ENCODE results near the gene AFAP1. TPM values are rescaled to one million over a fixed set of nuclear protein-coding genes. Genes with fewer than 3 reads are reported as not detected.

Gene AFAP1
- total and polyA plus RNA-seq, 8 donors: 23.6 to 31.4 (median 27.4) TPM

DNA sequence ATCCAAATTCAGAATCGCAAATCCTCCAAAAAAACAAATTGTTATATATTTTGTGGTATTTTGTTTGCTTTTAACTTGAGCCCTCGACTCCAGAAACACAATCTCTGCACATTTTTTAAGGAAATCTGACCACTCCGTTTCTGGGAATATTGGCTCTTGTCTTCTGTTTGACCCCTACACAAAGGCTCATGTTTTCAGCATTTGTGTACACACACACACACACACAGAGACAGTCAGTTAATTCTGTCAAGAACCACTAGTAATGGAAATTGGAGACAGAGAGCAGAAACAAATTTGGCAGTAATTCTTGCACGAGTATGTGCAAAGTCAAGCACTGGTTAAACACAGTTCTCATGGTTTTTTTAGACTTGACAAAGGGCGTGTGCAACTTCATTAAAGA, 115.4 kb downstream of the AFAP1 start:
- intact Hi-C loops (cut with DNase I): no loop called here
- TF ChIP-seq, protein P1, sequence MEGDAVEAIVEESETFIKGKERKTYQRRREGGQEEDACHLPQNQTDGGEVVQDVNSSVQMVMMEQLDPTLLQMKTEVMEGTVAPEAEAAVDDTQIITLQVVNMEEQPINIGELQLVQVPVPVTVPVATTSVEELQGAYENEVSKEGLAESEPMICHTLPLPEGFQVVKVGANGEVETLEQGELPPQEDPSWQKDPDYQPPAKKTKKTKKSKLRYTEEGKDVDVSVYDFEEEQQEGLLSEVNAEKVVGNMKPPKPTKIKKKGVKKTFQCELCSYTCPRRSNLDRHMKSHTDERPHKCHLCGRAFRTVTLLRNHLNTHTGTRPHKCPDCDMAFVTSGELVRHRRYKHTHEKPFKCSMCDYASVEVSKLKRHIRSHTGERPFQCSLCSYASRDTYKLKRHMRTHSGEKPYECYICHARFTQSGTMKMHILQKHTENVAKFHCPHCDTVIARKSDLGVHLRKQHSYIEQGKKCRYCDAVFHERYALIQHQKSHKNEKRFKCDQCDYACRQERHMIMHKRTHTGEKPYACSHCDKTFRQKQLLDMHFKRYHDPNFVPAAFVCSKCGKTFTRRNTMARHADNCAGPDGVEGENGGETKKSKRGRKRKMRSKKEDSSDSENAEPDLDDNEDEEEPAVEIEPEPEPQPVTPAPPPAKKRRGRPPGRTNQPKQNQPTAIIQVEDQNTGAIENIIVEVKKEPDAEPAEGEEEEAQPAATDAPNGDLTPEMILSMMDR (IDR thresholded peaks at IDR 0.05): no peak
- no peaks in the 10 kb centered on the region for H3K27me3 ChIP-seq
- H3K36me3 ChIP-seq: no peaks in the 10 kb centered on the region
- H3K27ac ChIP-seq: peak overlapping the region; percentile 33 to 84
- ATAC-seq (peak; percentile 30), DNase-seq (peak in 1 of 4 donors; percentile 77)
- no peak overlapping the region for H3K4me3 ChIP-seq
- H3K9me3 ChIP-seq: no peaks in the 10 kb centered on the region
- peaks cover 13 to 23% of the 10 kb centered on the region in 2 donors for H3K4me1 ChIP-seq

DNA sequence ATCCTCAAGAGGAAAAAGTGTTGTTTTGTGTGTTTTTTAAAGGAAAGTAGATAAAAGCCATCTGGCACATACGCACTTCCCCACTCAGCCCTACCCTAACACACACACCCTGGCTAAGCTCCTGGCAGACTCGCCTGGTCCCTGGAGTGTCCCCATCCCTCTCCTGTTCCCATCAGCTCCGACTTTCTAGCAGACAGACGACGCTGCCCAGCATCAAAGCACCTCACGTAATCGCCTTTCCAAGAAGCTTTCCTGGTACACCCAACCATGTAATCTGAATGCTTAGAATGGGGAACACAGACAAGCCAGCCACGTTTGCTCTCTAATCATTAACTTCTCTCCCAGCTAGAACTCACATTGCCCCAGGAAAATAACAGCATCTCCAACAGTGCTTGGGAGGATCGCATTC, 116.2 kb downstream of the AFAP1 start:
- TF ChIP-seq, protein P1 (IDR thresholded peaks at IDR 0.05): no peak
- Histone ChIP-seq H3K9me3 (no peaks in the 10 kb centered on the region), H3K27ac (peak overlapping the region; percentile 33 to 84), H3K4me1 (peaks cover 10 to 15% of the 10 kb centered on the region in 2 donors), H3K27me3 (no peaks in the 10 kb centered on the region), H3K36me3 (peaks cover 0 to 5% of the 10 kb centered on the region in 2 donors), H3K4me3 (no peak overlapping the region)
- peak in 1 of 4 donors; percentile 68 for DNase-seq
- intact Hi-C loops (cut with DNase I): no loop called here
- peak; percentile 62 for ATAC-seq

DNA sequence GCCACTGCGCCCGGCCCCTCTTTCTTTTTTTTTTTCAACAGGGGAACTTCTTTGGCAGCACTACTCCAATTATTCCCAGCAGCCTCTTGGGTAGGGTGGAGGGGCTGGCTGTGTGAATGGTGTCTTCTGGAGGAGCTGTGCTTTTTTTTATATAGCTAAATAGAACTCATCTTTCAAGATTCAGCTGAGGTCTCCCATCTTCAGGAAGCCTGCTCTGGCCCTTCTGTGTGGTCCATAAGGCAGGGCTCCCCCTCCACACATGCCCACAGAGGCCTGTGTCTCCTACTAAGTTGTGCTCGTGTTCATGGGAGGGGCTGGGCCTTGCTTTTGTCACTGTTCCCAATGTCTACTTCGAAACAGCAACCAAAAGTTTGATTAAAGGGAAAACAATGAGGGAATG, 116.8 kb downstream of the AFAP1 start:
- Histone ChIP-seq H3K4me3 (no peak overlapping the region), H3K27me3 (no peaks in the 10 kb centered on the region), H3K9me3 (no peaks in the 10 kb centered on the region), H3K36me3 (peaks cover 0 to 9% of the 10 kb centered on the region in 2 donors), H3K27ac (peak overlapping the region; percentile 33 to 84), H3K4me1 (peaks cover 9 to 10% of the 10 kb centered on the region in 2 donors)
- intact Hi-C loops (cut with DNase I): no loop called here
- TF ChIP-seq, protein P1 (IDR thresholded peaks at IDR 0.05): no peak
- ATAC-seq (peak; percentile 23), DNase-seq (no peak)

DNA sequence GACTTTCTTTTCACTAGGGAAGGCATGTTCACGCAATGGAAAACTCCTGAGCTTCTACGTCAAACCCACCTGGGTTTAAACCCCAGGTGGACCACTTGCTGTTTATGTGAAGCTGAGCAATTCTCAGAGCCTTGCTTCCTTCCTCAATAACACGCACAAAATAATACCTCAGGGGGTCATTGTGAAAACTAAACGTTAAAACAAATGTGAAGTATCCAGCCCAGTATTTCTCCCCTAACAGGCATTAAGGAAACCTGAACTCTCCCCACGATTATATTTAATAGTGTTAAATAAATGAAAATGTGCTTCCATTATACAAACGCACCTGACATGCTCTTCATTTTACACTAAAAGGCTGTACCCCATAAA, 117.5 kb downstream of the AFAP1 start:
- TF ChIP-seq, protein P1 (IDR thresholded peaks at IDR 0.05): no peak
- peak overlapping the region in 1 of 2 donors; percentile 13 for H3K27ac ChIP-seq
- peaks cover 6 to 10% of the 10 kb centered on the region in 2 donors for H3K4me1 ChIP-seq
- no peaks in the 10 kb centered on the region for H3K27me3 ChIP-seq
- DNase-seq (no peak), ATAC-seq (no peak)
- no peaks in the 10 kb centered on the region for H3K9me3 ChIP-seq
- intact Hi-C loops (cut with DNase I): no loop called here
- H3K36me3 ChIP-seq: peaks cover 0 to 10% of the 10 kb centered on the region in 2 donors
- no peak overlapping the region for H3K4me3 ChIP-seq

DNA sequence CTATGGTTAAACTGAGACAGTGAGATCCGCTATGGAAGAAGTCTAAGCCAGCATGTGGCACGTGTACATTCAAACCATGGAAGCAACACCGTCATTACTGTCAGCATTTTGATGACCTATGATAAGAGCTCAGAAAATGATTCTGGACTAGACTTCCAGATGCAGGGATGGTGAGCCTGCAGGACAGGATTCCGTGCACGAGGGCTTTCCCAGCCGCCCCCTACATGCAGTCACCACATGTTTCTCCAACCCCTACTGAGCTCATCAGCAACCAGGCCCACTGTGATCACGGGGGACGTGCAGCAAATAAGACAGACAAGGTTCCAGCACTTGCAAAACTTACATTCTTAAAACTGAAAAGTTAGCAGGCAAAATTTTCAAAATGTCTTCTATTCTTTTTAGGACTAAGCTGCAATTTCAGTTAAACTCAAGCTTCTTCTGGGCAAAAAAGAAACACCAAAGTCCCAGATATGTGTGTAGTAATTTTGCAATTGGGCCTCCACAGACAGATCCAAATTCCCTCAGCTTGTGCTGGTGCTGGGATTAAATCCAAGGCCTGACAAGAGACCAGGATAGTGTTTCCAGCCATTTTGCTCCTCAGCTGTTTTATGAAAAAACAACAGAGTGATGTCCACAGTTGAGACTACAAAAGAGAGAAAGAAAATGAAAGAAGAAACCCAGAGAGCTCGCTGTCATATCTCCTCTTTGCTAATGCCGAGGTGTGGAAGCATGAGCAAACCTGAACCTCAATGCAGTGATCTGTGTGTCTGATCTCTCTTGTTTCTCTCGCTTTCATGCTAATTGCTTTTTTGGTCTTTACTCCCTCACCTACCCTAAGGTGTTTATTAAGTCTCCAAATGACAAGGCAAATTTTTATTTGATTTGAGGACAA, 118.2 kb downstream of the AFAP1 start:
- intact Hi-C loops (cut with DNase I): no loop called here
- TF ChIP-seq, protein P1 (IDR thresholded peaks at IDR 0.05): no peak
- peak overlapping the region in 1 of 2 donors; percentile 13 for H3K27ac ChIP-seq
- peaks cover 0 to 15% of the 10 kb centered on the region in 2 donors for H3K36me3 ChIP-seq
- no peaks in the 10 kb centered on the region for H3K9me3 ChIP-seq
- no peak for DNase-seq
- H3K27me3 ChIP-seq: no peaks in the 10 kb centered on the region
- no peak overlapping the region for H3K4me3 ChIP-seq
- ATAC-seq: no peak
- H3K4me1 ChIP-seq: peaks cover 6 to 10% of the 10 kb centered on the region in 2 donors

Measured in left lung (tissue), 10 donors.